Renal cortex interstitium (tissue), 11 donors: ENCODE data around the gene CCDC106. TPM values are rescaled to one million over a fixed set of nuclear protein-coding genes. Genes with fewer than 3 reads are reported as not detected.
A peak's percentile ranks its signal among the peaks of the same experiment; 100 is the strongest.

Experiments used
- DNase-seq, 11 donors: peaks; one replicate each; pipeline ENCODE4 v3.0.0-alpha.2; 2013; ENCODE audit warnings: low read depth in 9 of 11, low spot score in 4 of 11; ENCODE audit errors: extremely low read depth in 1 of 11
- polyA plus RNA-seq, 3 donors: library from polyadenylated mRNA; unstranded; fragments of 120-200 nt; gene quantifications; one replicate each; pipeline ENCODE4 v1.2.1, GENCODE V29; 2013; ENCODE audit not compliant: insufficient read length in 3 of 3

The CCDC106 gene
- polyA plus RNA-seq, 3 donors: 17.5 to 27.4 (median 25.3) TPM

GRCh38 chr19:55624109-55625003 lies 23.7 kb upstream of the CCDC106 start, which contains the start of gene ZNF784:
TSS of gene ZNF784 (minus strand) at chr19:55624566. CDS start at chr19:55624561, 5 bp downstream.
- peak in 8 of 11 donors; percentile 86 to 94 (median 92) for DNase-seq

GRCh38 chr19:55625004-55625326 lies 23.0 kb upstream of the CCDC106 start:
- DNase-seq: no peak

GRCh38 chr19:55626350-55626749 lies 21.7 kb upstream of the CCDC106 start:
- no peak for DNase-seq

GRCh38 chr19:55632463-55632834 lies 15.6 kb upstream of the CCDC106 start:
- DNase-seq: peak in 9 of 11 donors; percentile 86 to 93 (median 89)

GRCh38 chr19:55633861-55634260 lies 14.2 kb upstream of the CCDC106 start:
- DNase-seq: no peak

GRCh38 chr19:55635334-55635717 lies 12.7 kb upstream of the CCDC106 start:
- no peak for DNase-seq

GRCh38 chr19:55635856-55636440 lies 12.1 kb upstream of the CCDC106 start:
- no peak for DNase-seq

- no peak for DNase-seq
Measured at GRCh38 chr19:55636723-55637122, 11.3 kb upstream of the CCDC106 start.

GRCh38 chr19:55637534-55637933 lies 10.5 kb upstream of the CCDC106 start:
- no peak for DNase-seq

- DNase-seq: no peak
Measured at GRCh38 chr19:55638864-55639359, 9.1 kb upstream of the CCDC106 start.

GRCh38 chr19:55640043-55640576 lies 7.9 kb upstream of the CCDC106 start:
- DNase-seq: peak in 3 of 11 donors; percentile 57

GRCh38 chr19:55640577-55641425 lies 7.2 kb upstream of the CCDC106 start, which contains the start of gene ZNF580:
TSS of gene ZNF580 (plus strand) at chr19:55641002. CDS start at chr19:55642509, 1,507 bp downstream.
- peak in 6 of 11 donors; percentile 53 to 69 (median 62) for DNase-seq

- DNase-seq: no peak
Measured at GRCh38 chr19:55641426-55642152, 6.4 kb upstream of the CCDC106 start.

GRCh38 chr19:55642153-55643002 lies 5.6 kb upstream of the CCDC106 start:
- DNase-seq: no peak

- DNase-seq: peak in 3 of 11 donors; percentile 54 to 65 (median 62)
Measured at GRCh38 chr19:55643003-55643886, 4.8 kb upstream of the CCDC106 start, which contains the start of gene ZNF581. TSS of gene ZNF581 (plus strand) at chr19:55643649. CDS start at chr19:55644572, 923 bp downstream.

- DNase-seq: no peak
Measured at GRCh38 chr19:55643887-55644176, 4.2 kb upstream of the CCDC106 start.
